ENCODE results near the gene CCS.

DNA sequence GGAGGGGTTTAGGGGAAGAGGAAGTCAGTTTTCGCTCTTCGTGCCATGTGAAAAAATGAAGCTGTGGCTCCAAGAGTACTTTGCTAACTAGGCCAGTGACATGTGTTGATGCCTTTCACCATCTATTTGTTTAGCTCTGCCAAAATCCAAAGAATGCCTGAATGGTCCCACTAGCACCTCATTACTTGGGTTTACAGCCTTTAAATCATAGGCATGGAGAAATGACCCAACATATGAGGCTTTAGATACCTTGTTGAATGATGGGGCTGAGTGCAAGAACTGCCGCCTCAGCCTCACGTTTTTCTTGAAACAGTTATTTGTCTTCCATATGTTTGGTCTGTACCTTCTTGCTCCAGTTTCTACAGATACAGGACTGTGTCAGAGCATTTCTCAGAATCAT is 53.8 kb downstream of the CCS start:
- TF ChIP-seq CTCF (IDR thresholded peaks at IDR 0.05) (no peak), POLR2A (IDR thresholded peaks at IDR 0.05) (no peak)

Measured in Peyer's patch (tissue), 4 donors.